WTC11 (cell line): ENCODE measurements around the gene RNF4. TPM values are rescaled to one million over a fixed set of nuclear protein-coding genes. Genes with fewer than 3 reads are reported as not detected.

Experiments used
- ATAC-seq: fragments of 200-7000 bp; cut with Tn5 transposase; 2 replicates; pipeline ENCODE4 v1.10.0; 2021; ENCODE audit warnings: mild to moderate bottlenecking, moderate library complexity
- CTCF ChIA-PET: fragments of 300-600 bp; sonication (Branson Sonifier 250); formaldehyde crosslinking; loops from one replicate; lab custom pipeline; 2021; ENCODE audit warnings: antibody characterized with exemption; lab: Charles Lee
- POLR2A ChIA-PET: fragments of 350-600 bp; sonication (Branson Sonifier 250); formaldehyde crosslinking; loops from one replicate; lab custom pipeline; 2021; ENCODE audit warnings: antibody characterized with exemption; lab: Charles Lee
- DNase-seq: peaks from one replicate; pipeline ENCODE4 v3.0.0; 2021; ENCODE audit warnings: low spot score
- H3K27ac Mint-ChIP-seq: 2 replicates; pipeline ENCODE4 v1.8.0; 2021; ENCODE audit warnings: mixed read lengths
- H3K27me3 Mint-ChIP-seq: 2 replicates; pipeline ENCODE4 v1.8.0; 2021; ENCODE audit warnings: low read depth, mild to moderate bottlenecking, moderate library complexity, mixed read lengths
- H3K36me3 Mint-ChIP-seq: 2 replicates; pipeline ENCODE4 v1.8.0; 2021; ENCODE audit warnings: mixed read lengths
- H3K4me1 Mint-ChIP-seq: 2 replicates; pipeline ENCODE4 v1.8.0; 2022; ENCODE audit warnings: mixed read lengths
- H3K4me3 Mint-ChIP-seq: 2 replicates; pipeline ENCODE4 v1.8.0; 2021; ENCODE audit warnings: mild to moderate bottlenecking, moderate library complexity, mixed read lengths
- H3K9me3 Mint-ChIP-seq: 2 replicates; pipeline ENCODE4 v1.8.0; 2021; ENCODE audit warnings: mixed read lengths
- ATF1 ChIP-seq: sonication (generic); formaldehyde crosslinking; IDR thresholded peaks from 2 replicates; pipeline ENCODE4 v1.8.1; 2023; ENCODE audit warnings: mild to moderate bottlenecking, moderate library complexity, missing genetic modification reagents
- FOXK1 ChIP-seq: sonication (generic); formaldehyde crosslinking; IDR thresholded peaks from 2 replicates; pipeline ENCODE4 v1.8.0; 2022; ENCODE audit warnings: mild to moderate bottlenecking, moderate library complexity, missing genetic modification reagents
- HMGA2 ChIP-seq: fragments of 250-450 bp; sonication (Bioruptor Pico); IDR thresholded peaks from 2 replicates; pipeline ENCODE4 v1.4.0; 2021; ENCODE audit warnings: mild to moderate bottlenecking, moderate library complexity
- NFYB ChIP-seq: sonication (generic); formaldehyde crosslinking; conservative IDR thresholded peaks from 2 replicates; pipeline ENCODE4 v1.8.0; 2022; ENCODE audit warnings: low read depth, missing genetic modification reagents
- NR2C2 ChIP-seq: sonication (generic); formaldehyde crosslinking; IDR thresholded peaks from 2 replicates; pipeline ENCODE4 v1.8.0; 2022; ENCODE audit warnings: mild to moderate bottlenecking, missing genetic modification reagents
- PRRX2 ChIP-seq: fragments of 250-450 bp; sonication (Bioruptor Pico); IDR thresholded peaks from 2 replicates; pipeline ENCODE4 v1.8.0; 2021; ENCODE audit warnings: mild to moderate bottlenecking
- RELA ChIP-seq: sonication (generic); formaldehyde crosslinking; IDR thresholded peaks from 2 replicates; pipeline ENCODE4 v1.8.1; 2022; ENCODE audit warnings: missing genetic modification reagents, mild to moderate bottlenecking, borderline replicate concordance
- RORB ChIP-seq: fragments of 250-450 bp; sonication (Bioruptor Pico); IDR thresholded peaks from 2 replicates; pipeline ENCODE4 v1.9.0; 2021; ENCODE audit warnings: mild to moderate bottlenecking
- SOX15 ChIP-seq: fragments of 250-450 bp; sonication (Bioruptor Pico); IDR thresholded peaks from 2 replicates; pipeline ENCODE4 v1.9.0; 2021; ENCODE audit warnings: mild to moderate bottlenecking
- TEAD1 ChIP-seq: sonication (generic); formaldehyde crosslinking; IDR thresholded peaks from 2 replicates; pipeline ENCODE4 v1.8.0; 2022; ENCODE audit warnings: mild to moderate bottlenecking, missing genetic modification reagents
- ZNF121 ChIP-seq: sonication (generic); formaldehyde crosslinking; IDR thresholded peaks from 2 replicates; pipeline ENCODE4 v1.8.0; 2023; ENCODE audit warnings: missing genetic modification reagents
- ZNF232 ChIP-seq: sonication (generic); formaldehyde crosslinking; IDR thresholded peaks from 2 replicates; pipeline ENCODE4 v1.8.0; 2022; ENCODE audit warnings: mild to moderate bottlenecking, missing genetic modification reagents
- ZNF317 ChIP-seq: sonication (generic); formaldehyde crosslinking; IDR thresholded peaks from 2 replicates; pipeline ENCODE4 v1.8.1; 2023; ENCODE audit warnings: low read depth, mild to moderate bottlenecking, moderate library complexity, missing genetic modification reagents, borderline replicate concordance
- ZNF423 ChIP-seq: fragments of 250-450 bp; sonication (Bioruptor Pico); IDR thresholded peaks from 2 replicates; pipeline ENCODE4 v2.1.2; 2022; ENCODE audit warnings: mild to moderate bottlenecking, moderate library complexity
- total RNA-seq: library from RNA; stranded (reverse); gene quantifications from 3 replicates; pipeline ENCODE4 v1.2.3, GENCODE V29; 2021
- TF ChIP-seq, protein P1 (sequence below): sonication (generic); formaldehyde crosslinking; IDR thresholded peaks from 2 replicates; pipeline ENCODE4 v1.8.1; 2023; ENCODE audit warnings: mild to moderate bottlenecking, missing genetic modification reagents, moderate library complexity
- TF ChIP-seq, protein P2 (sequence below): sonication (generic); formaldehyde crosslinking; IDR thresholded peaks from 2 replicates; pipeline ENCODE4 v1.8.0; 2022; ENCODE audit warnings: mild to moderate bottlenecking, missing genetic modification reagents
- TF ChIP-seq, protein P3 (sequence below): sonication (generic); formaldehyde crosslinking; IDR thresholded peaks from 2 replicates; pipeline ENCODE4 v1.8.0; 2022; ENCODE audit warnings: mild to moderate bottlenecking, missing genetic modification reagents
- TF ChIP-seq, protein P4 (sequence below): sonication (generic); formaldehyde crosslinking; IDR thresholded peaks from 2 replicates; pipeline ENCODE4 v1.8.1; 2023; ENCODE audit warnings: mild to moderate bottlenecking, missing genetic modification reagents
- TF ChIP-seq, protein P5 (sequence below): sonication (generic); formaldehyde crosslinking; IDR thresholded peaks from 2 replicates; pipeline ENCODE4 v1.8.1; 2022; ENCODE audit warnings: low read depth, missing genetic modification reagents, borderline replicate concordance
- TF ChIP-seq, protein P6 (sequence below): fragments of 250-450 bp; sonication (Bioruptor Pico); IDR thresholded peaks from 2 replicates; pipeline ENCODE4 v1.9.0; 2021; ENCODE audit warnings: mild to moderate bottlenecking
- TF ChIP-seq, protein P7 (sequence below): fragments of 250-450 bp; sonication (Bioruptor Pico); IDR thresholded peaks from 2 replicates; pipeline ENCODE4 v1.9.0; 2021; ENCODE audit warnings: moderate library complexity, mild to moderate bottlenecking, inconsistent platforms, borderline replicate concordance
- TF ChIP-seq, protein P8 (sequence below): sonication (generic); formaldehyde crosslinking; conservative IDR thresholded peaks from 2 replicates; pipeline ENCODE4 v1.8.1; 2023; ENCODE audit warnings: mild to moderate bottlenecking, low read depth, missing genetic modification reagents, moderate library complexity
- TF ChIP-seq, protein P9 (sequence below): sonication (generic); formaldehyde crosslinking; IDR thresholded peaks from 2 replicates; pipeline ENCODE4 v1.8.1; 2022; ENCODE audit warnings: mild to moderate bottlenecking, moderate library complexity, missing genetic modification reagents

The RNF4 gene
- total RNA-seq, 1 experiment from 2014 or later = 87.3 TPM

DNA sequence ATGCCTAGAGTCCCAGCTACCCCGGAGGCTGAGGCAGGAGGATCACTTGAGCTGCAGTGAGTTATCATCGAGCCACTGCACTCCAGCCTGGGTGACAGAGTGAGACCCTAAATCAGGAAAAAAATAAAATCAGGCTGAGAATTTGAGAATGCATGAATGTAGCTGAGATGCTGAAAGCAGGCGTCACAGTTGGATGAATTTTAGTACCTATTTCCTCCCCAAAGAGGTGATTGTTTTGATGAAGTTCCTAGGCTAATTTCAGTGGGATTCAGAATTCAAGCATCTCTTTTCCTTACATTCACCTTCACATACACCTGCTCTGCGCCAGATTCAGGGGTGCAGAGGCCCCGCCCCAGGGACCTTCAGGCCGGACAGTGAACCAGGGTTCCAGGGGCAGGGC, 47.0 kb upstream of the RNF4 start:
- CTCF ChIA-PET = interaction anchor here (0.6 to 1.8 kb wide), 4 partner anchors 13 to 47 kb away, joined by 3 to 15 read pairs (median 3); partner anchors contain the start of gene RNF4
- POLR2A ChIA-PET = interaction anchor here (0.7 kb wide), 2 partner anchors 20 to 543 kb away, joined by 3 to 4 read pairs; no protein-coding TSS in a partner anchor
- ATAC-seq = no peak
- H3K9me3 Mint-ChIP-seq = no peaks in the 10 kb centered on the region
- no peaks in the 10 kb centered on the region for H3K36me3 Mint-ChIP-seq
- peaks cover 25% of the 10 kb centered on the region for H3K4me1 Mint-ChIP-seq
- H3K27ac Mint-ChIP-seq = no peak overlapping the region
- no peak overlapping the region for H3K4me3 Mint-ChIP-seq
- peaks cover 48% of the 10 kb centered on the region for H3K27me3 Mint-ChIP-seq
- TF ChIP-seq, protein P1, sequence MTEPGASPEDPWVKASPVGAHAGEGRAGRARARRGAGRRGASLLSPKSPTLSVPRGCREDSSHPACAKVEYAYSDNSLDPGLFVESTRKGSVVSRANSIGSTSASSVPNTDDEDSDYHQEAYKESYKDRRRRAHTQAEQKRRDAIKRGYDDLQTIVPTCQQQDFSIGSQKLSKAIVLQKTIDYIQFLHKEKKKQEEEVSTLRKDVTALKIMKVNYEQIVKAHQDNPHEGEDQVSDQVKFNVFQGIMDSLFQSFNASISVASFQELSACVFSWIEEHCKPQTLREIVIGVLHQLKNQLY (CRISPR knock-in tag) = no peak
- TF ChIP-seq RORB (CRISPR knock-in tag) (no peak), NFYB (CRISPR knock-in tag) (no peak), ZNF317 (no peak), HMGA2 (CRISPR knock-in tag) (no peak), ATF1 (CRISPR knock-in tag) (no peak), RELA (CRISPR knock-in tag) (no peak), PRRX2 (no peak)
- TF ChIP-seq, protein P2, sequence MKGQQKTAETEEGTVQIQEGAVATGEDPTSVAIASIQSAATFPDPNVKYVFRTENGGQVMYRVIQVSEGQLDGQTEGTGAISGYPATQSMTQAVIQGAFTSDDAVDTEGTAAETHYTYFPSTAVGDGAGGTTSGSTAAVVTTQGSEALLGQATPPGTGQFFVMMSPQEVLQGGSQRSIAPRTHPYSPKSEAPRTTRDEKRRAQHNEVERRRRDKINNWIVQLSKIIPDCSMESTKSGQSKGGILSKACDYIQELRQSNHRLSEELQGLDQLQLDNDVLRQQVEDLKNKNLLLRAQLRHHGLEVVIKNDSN (CRISPR knock-in tag) = no peak
- TF ChIP-seq, protein P3, sequence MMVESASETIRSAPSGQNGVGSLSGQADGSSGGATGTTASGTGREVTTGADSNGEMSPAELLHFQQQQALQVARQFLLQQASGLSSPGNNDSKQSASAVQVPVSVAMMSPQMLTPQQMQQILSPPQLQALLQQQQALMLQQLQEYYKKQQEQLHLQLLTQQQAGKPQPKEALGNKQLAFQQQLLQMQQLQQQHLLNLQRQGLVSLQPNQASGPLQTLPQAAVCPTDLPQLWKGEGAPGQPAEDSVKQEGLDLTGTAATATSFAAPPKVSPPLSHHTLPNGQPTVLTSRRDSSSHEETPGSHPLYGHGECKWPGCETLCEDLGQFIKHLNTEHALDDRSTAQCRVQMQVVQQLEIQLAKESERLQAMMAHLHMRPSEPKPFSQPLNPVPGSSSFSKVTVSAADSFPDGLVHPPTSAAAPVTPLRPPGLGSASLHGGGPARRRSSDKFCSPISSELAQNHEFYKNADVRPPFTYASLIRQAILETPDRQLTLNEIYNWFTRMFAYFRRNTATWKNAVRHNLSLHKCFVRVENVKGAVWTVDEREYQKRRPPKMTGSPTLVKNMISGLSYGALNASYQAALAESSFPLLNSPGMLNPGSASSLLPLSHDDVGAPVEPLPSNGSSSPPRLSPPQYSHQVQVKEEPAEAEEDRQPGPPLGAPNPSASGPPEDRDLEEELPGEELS (CRISPR knock-in tag) = no peak
- TF ChIP-seq, protein P4, sequence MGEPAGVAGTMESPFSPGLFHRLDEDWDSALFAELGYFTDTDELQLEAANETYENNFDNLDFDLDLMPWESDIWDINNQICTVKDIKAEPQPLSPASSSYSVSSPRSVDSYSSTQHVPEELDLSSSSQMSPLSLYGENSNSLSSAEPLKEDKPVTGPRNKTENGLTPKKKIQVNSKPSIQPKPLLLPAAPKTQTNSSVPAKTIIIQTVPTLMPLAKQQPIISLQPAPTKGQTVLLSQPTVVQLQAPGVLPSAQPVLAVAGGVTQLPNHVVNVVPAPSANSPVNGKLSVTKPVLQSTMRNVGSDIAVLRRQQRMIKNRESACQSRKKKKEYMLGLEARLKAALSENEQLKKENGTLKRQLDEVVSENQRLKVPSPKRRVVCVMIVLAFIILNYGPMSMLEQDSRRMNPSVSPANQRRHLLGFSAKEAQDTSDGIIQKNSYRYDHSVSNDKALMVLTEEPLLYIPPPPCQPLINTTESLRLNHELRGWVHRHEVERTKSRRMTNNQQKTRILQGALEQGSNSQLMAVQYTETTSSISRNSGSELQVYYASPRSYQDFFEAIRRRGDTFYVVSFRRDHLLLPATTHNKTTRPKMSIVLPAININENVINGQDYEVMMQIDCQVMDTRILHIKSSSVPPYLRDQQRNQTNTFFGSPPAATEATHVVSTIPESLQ (CRISPR knock-in tag) = no peak
- TF ChIP-seq, protein P5, sequence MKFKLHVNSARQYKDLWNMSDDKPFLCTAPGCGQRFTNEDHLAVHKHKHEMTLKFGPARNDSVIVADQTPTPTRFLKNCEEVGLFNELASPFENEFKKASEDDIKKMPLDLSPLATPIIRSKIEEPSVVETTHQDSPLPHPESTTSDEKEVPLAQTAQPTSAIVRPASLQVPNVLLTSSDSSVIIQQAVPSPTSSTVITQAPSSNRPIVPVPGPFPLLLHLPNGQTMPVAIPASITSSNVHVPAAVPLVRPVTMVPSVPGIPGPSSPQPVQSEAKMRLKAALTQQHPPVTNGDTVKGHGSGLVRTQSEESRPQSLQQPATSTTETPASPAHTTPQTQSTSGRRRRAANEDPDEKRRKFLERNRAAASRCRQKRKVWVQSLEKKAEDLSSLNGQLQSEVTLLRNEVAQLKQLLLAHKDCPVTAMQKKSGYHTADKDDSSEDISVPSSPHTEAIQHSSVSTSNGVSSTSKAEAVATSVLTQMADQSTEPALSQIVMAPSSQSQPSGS (CRISPR knock-in tag) = no peak
- no peak for DNase-seq

DNA sequence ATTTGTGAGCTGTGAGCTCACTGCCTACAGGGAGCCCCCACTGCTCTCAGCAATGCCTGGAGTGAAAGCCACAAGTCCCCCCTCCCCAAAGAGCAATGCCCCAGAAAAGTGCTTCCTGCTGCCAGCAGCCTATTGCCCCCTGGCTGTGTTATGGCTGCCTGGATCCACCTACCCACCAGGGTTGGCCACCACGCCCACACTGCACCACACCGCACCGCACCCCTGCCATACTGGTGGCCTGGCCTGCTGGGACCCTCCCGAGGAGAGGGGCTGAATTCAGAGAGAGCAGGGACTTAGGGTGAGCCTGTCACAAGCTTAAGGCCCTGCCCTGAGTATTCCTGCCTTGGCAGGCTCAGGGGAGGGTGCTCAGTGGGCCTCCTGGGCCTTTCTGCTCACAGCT, 45.8 kb upstream of the RNF4 start:
- H3K27ac Mint-ChIP-seq = no peak overlapping the region
- TF ChIP-seq ZNF121 (CRISPR knock-in tag) (no peak), NR2C2 (CRISPR knock-in tag) (no peak), FOXK1 (CRISPR knock-in tag) (no peak), SOX15 (no peak), ZNF423 (CRISPR knock-in tag) (no peak), ZNF232 (CRISPR knock-in tag) (no peak), TEAD1 (CRISPR knock-in tag) (no peak)
- TF ChIP-seq, protein P6, sequence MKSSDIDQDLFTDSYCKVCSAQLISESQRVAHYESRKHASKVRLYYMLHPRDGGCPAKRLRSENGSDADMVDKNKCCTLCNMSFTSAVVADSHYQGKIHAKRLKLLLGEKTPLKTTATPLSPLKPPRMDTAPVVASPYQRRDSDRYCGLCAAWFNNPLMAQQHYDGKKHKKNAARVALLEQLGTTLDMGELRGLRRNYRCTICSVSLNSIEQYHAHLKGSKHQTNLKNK (CRISPR knock-in tag) = no peak
- TF ChIP-seq, protein P7, sequence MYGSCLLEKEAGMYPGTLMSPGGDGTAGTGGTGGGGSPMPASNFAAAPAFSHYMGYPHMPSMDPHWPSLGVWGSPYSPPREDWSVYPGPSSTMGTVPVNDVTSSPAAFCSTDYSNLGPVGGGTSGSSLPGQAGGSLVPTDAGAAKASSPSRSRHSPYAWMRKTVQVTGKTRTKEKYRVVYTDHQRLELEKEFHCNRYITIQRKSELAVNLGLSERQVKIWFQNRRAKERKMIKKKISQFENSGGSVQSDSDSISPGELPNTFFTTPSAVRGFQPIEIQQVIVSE (CRISPR knock-in tag) = no peak
- TF ChIP-seq, protein P8, sequence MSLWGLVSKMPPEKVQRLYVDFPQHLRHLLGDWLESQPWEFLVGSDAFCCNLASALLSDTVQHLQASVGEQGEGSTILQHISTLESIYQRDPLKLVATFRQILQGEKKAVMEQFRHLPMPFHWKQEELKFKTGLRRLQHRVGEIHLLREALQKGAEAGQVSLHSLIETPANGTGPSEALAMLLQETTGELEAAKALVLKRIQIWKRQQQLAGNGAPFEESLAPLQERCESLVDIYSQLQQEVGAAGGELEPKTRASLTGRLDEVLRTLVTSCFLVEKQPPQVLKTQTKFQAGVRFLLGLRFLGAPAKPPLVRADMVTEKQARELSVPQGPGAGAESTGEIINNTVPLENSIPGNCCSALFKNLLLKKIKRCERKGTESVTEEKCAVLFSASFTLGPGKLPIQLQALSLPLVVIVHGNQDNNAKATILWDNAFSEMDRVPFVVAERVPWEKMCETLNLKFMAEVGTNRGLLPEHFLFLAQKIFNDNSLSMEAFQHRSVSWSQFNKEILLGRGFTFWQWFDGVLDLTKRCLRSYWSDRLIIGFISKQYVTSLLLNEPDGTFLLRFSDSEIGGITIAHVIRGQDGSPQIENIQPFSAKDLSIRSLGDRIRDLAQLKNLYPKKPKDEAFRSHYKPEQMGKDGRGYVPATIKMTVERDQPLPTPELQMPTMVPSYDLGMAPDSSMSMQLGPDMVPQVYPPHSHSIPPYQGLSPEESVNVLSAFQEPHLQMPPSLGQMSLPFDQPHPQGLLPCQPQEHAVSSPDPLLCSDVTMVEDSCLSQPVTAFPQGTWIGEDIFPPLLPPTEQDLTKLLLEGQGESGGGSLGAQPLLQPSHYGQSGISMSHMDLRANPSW = no peak
- TF ChIP-seq, protein P9, sequence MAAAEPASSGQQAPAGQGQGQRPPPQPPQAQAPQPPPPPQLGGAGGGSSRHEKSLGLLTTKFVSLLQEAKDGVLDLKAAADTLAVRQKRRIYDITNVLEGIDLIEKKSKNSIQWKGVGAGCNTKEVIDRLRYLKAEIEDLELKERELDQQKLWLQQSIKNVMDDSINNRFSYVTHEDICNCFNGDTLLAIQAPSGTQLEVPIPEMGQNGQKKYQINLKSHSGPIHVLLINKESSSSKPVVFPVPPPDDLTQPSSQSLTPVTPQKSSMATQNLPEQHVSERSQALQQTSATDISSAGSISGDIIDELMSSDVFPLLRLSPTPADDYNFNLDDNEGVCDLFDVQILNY (CRISPR knock-in tag) = no peak
- TF ChIP-seq, protein P1 (CRISPR knock-in tag) = no peak
- TF ChIP-seq, all 79 proteins: peak for 0
- Mint-ChIP-seq H3K4me1 (peaks cover 25% of the 10 kb centered on the region), H3K27me3 (peaks cover 39% of the 10 kb centered on the region), H3K36me3 (no peaks in the 10 kb centered on the region), H3K4me3 (no peak overlapping the region), H3K9me3 (no peaks in the 10 kb centered on the region)
- ATAC-seq (no peak), DNase-seq (no peak)
- ChIA-PET CTCF (interaction anchor here (0.8 to 1.8 kb wide), 4 partner anchors 10 to 203 kb away, joined by 3 to 15 read pairs (median 4); no protein-coding TSS in a partner anchor), POLR2A (interaction anchor here (0.6 kb wide), 1 partner anchor 733 kb away, joined by 10 read pairs; no protein-coding TSS in a partner anchor)
